GM10266 (cell line): ENCODE results near the gene PTPA.

Source experiments
- DNase-seq: peaks from one replicate; pipeline ENCODE4 v3.0.0; 2012; ENCODE audit errors: extremely low spot score
- TF ChIP-seq, protein P1 (sequence below): IDR thresholded peaks from 2 replicates; pipeline ENCODE4 v1.5.1; 2012; ENCODE audit warnings: mild to moderate bottlenecking, low read depth; ENCODE audit not compliant: control insufficient read depth, insufficient read depth; ENCODE audit errors: missing control alignments

The PTPA gene

DNA sequence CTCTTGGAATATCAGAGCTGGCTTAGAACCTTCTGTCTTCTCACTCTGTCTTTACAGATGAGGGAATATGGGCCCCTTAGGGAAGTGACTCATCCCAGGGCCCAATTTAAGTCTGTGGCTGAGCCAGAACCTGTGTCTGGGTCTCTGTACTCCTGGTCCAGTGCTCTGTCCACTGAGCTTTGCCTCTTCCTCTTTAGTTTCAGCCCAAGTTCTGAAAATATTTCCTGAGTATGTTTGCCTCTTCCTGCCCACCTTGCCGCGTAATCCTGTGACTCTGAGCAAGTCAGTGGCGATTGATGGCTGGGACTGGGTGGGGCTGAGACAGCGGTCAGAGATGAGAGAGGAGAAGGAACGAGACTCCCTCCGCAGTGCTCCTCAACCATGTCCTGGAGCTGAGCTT, 59.0 kb downstream of the PTPA start:
- TF ChIP-seq, protein P1, sequence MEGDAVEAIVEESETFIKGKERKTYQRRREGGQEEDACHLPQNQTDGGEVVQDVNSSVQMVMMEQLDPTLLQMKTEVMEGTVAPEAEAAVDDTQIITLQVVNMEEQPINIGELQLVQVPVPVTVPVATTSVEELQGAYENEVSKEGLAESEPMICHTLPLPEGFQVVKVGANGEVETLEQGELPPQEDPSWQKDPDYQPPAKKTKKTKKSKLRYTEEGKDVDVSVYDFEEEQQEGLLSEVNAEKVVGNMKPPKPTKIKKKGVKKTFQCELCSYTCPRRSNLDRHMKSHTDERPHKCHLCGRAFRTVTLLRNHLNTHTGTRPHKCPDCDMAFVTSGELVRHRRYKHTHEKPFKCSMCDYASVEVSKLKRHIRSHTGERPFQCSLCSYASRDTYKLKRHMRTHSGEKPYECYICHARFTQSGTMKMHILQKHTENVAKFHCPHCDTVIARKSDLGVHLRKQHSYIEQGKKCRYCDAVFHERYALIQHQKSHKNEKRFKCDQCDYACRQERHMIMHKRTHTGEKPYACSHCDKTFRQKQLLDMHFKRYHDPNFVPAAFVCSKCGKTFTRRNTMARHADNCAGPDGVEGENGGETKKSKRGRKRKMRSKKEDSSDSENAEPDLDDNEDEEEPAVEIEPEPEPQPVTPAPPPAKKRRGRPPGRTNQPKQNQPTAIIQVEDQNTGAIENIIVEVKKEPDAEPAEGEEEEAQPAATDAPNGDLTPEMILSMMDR, result no peak
- no peak for DNase-seq

DNA sequence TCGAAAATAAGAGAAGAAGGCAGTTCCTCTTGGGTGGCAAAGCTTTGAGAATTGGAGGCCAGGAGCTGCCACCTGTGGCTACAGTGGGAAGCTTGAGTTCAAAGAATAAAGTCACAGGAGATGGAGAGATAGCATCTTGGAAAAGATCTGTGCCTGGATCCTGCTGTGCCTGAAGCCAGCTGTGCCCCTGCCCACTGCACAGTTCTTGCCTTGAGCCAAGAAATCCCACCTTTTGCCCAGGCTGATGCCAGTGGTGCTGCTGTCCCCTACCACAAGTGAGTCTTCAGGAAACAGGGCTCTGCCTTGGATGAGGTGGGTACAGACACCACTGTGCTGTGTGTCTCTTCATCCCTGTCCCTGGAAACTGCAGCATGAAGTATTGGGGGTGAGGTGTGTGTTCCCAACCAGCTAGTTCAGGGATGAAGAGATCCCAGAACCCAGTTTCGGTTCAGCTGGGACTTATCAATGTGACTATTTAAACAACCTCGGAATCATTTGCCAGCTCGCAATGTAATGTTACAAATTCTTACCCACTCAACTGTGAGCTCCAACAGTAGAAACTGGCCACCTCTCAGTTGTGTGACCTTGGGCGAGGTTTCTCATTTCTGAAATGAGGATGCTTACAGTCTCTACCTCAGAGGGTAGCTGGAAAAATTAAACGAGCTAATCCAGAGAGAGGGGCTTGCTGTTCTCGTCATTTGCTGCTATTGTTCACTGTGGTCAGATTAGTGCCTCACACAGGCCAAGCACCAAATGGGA, 61.0 kb downstream of the PTPA start:
- TF ChIP-seq, protein P1, result no peak
- peak; percentile 4 for DNase-seq

DNA sequence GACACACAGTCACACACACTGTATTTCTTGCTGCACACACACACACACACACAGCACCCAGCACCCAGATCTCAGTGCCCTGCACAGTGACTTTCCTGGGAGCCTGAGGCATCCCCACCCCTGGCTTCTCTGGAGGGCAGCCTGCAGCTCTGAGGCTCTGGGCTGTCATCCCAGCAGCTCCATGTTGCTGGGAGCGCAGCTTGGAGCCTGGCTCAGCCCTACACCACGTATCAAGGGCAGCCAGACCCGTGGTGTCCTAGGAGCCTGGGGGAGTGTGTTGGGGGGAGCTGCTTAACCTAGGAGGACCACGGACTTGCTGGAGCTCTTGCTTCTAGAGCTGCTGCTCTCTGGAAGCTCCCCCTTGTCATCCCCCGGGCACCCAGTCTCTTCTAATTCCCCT, 61.6 kb downstream of the PTPA start:
- DNase-seq, result peak; percentile 6
- TF ChIP-seq, protein P1, result no peak

DNA sequence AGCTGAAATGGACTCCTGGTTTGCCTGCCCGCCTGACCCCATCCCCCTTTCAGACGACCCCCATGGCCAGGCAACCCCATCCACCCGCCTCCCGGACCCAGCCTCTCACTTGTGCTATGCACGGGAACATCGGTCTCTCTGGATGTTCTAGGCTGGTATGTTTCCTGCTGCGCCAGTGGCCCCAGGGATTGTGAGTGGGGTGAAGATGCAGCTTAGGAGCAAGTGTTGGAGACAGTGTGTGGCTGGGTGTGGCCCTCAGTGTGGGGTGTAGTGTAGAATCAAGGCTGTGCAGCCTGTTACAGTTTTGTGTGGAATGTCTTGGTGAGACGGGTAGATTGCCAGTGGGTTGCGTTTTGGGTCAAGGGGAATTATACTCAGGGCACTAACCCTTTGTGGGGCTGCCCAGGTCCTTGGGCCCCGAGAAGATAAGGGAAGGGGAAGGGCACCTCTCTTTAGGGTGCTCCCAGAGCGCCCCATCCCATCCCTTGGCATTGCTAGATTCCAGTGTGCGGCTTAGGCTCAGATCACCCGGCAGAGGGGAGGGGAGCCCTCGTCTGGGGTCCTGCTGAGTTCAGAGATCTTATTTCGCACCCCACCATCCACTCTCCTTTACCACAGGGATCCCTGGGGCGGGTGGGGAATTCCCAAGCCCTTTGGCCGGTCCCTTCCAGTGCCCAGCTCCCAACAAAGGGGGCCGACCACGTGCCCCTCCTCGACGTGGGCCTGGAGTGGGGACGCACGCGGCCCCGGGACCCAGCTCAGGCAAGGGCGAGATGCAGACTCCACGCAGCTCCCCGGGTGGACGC, 62.3 kb downstream of the PTPA start:
- no peak for DNase-seq
- TF ChIP-seq, protein P1, result no peak

DNA sequence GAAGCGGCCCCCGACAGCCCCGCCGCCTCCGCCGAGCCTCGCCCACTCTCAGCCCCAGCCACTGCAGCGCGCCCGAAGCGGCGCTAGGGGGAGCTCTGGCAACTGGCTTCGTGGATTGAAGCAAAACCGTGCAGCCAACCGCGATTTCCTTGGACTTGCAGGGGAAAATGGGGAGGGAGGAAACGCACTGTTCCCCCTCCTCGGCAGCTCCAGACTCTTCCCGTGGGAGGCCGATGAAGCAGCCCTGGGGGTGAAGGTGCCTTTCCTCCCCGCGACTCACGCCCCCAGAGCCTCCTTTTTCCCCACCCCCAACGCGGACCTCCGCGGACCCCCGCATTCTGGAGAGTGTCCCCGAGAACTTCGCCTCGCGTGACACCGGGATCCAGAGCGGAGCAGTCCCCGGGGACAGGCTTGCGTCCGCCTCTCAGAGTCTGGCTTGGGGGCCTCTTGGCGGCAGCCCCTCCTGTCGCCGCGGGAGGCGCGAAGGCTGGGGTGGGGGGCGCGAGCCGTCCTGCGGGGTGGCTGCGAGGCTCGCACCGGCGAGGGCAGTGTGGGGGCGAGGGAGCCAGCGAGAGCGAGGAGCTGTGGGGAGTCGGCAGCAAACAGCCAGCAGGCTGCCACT, 63.0 kb downstream of the PTPA start:
- TF ChIP-seq, protein P1, result peak; percentile 98
- DNase-seq, result peak; percentile 88

DNA sequence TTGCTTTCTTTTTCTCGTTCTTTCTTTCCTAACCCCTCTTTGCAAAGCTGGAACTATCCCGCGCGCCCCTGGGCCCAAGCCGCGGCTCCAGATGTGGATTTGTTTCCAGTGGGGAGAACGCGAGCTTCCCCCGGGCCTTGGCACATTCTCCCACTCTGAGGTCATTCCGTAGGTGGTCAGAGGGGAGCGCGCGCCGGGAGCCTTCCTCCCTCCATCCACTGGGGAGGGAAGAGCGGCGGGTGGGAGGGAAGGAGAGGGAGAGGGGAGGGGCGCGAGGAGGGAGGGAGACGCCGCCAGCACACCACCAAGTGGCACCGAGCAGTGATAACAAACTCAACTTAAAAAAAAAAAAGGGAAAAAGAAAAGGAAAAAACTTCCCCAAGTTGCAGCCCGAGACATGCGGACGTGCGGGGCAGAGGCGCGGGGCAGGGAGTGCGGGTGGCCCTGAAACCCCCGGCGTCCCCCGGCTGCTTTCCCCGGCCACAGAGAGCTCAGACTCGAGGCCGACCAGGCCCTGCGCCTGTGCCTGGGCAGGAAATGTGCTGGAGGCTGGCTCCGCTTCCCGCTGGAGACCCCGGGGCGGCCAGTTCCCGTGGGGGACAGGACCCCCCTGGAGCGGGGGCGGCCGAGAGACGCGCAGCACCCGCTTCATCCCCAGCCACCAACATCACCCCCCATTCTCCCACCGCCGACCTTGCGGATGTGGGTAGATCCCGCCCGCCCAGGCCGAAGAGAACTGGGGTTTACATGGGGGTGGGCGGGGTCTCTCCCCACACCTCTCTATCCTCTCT, 63.7 kb downstream of the PTPA start:
- DNase-seq, result peak; percentile 58
- TF ChIP-seq, protein P1, result no peak

DNA sequence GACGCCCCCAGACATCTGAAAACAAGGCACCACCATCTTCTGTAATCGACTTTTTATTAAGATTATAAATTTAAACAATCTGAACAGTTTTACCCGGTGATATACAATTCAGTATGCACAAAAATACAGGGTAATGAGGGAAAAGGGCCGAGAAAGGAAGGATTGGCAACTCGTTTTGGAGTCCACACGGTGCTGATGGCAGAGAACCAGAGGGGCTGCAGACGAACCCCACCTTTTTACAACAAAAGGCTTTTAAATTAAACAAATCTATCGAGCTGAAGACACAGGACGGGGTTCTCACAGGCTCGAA, 64.3 kb downstream of the PTPA start:
- TF ChIP-seq, protein P1, result no peak
- no peak for DNase-seq
